ENCODE data around the gene TBC1D2B. TPM values are rescaled to one million over a fixed set of nuclear protein-coding genes. Genes with fewer than 3 reads are reported as not detected.

Gene TBC1D2B
- total RNA-seq, 1 experiment from 2014 or later = 20.1 TPM

DNA sequence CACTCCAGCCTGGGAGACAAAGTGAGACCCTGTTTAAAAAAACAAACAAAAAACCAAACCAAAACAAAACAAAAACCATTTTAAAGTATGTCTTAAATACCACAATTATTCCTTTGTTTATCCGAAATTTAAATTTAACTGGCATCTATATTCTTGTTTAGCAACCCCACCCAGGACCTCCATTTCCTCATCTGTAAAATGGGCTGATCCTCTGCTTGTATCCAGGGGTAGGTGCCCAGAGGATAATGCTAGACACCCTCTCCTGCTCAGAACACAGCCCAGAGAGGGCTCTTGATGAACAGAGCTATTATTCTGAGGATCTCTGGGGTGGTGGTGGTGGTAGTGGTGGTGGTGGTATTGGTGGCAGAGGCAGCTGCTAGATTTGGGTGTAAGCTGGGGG is 24.7 kb upstream of the TBC1D2B start:
- Histone ChIP-seq H3K27ac (ENCODE audit: low read length) (no peak overlapping the region), H3K27me3 (ENCODE audit: low read length) (no peaks in the 10 kb centered on the region), H3K4me3 (ENCODE audit: low read length) (no peak overlapping the region), H4K20me1 (ENCODE audit: insufficient read depth, low read depth, low read length) (no peaks in the 10 kb centered on the region), H3K36me3 (ENCODE audit: insufficient read depth, low read length) (no peaks in the 10 kb centered on the region), H3K9ac (ENCODE audit: low read length) (no peak overlapping the region), H3K4me2 (ENCODE audit: low read depth, low read length, poor library complexity, severe bottlenecking) (no peak overlapping the region), H3K9me3 (ENCODE audit: low read length) (no peaks in the 10 kb centered on the region), H3K79me2 (ENCODE audit: low read length) (no peaks in the 10 kb centered on the region), H3K9me2 (replicated peaks; ENCODE audit: insufficient read depth, low read length) (no peaks in the 10 kb centered on the region), H3K4me1 (ENCODE audit: low read length) (no peaks in the 10 kb centered on the region), H2AFZ (ENCODE audit: low read length) (no peak overlapping the region)
- DNase-seq = no peak

- Histone ChIP-seq H3K9ac (ENCODE audit: low read length) (no peak overlapping the region), H3K9me2 (replicated peaks; ENCODE audit: insufficient read depth, low read length) (no peaks in the 10 kb centered on the region), H3K4me2 (ENCODE audit: low read depth, low read length, poor library complexity, severe bottlenecking) (no peak overlapping the region), H3K9me3 (ENCODE audit: low read length) (no peaks in the 10 kb centered on the region), H3K79me2 (ENCODE audit: low read length) (no peaks in the 10 kb centered on the region), H2AFZ (ENCODE audit: low read length) (no peak overlapping the region), H3K4me1 (ENCODE audit: low read length) (no peaks in the 10 kb centered on the region), H3K27ac (ENCODE audit: low read length) (no peak overlapping the region), H3K27me3 (ENCODE audit: low read length) (no peaks in the 10 kb centered on the region), H3K4me3 (ENCODE audit: low read length) (no peak overlapping the region), H4K20me1 (ENCODE audit: insufficient read depth, low read depth, low read length) (no peaks in the 10 kb centered on the region), H3K36me3 (ENCODE audit: insufficient read depth, low read length) (no peaks in the 10 kb centered on the region)
- no peak for DNase-seq
These were observed 24.1 kb upstream of the TBC1D2B start for GRCh38 chr15:78101423-78102105.

DNA sequence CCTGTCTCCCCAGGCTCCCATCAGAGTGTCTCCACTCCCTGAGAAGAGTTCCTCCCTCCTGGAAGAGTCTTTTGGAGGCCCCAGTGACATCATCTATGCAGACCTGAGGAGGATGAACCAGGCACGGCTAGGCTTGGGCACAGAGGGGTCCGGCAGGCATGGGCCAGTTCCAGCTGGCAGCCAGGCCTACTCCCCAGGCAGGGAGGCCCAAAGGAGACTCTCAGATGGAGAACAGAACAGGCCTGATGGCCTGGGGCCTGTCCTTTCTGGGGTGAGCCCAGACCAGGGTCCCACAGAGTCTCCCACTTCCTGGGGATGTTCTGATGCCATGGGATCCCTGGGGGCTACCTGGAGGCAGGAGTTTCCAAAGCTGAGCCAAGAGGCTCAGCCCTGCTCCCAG is 23.4 kb upstream of the TBC1D2B start:
- no peaks in the 10 kb centered on the region for H4K20me1 ChIP-seq (ENCODE audit: insufficient read depth, low read depth, low read length)
- H3K9ac ChIP-seq (ENCODE audit: low read length) = no peak overlapping the region
- no peaks in the 10 kb centered on the region for H3K9me2 ChIP-seq (replicated peaks; ENCODE audit: insufficient read depth, low read length)
- no peak overlapping the region for H3K27ac ChIP-seq (ENCODE audit: low read length)
- no peak overlapping the region for H2AFZ ChIP-seq (ENCODE audit: low read length)
- no peak for DNase-seq
- no peak overlapping the region for H3K4me2 ChIP-seq (ENCODE audit: low read depth, low read length, poor library complexity, severe bottlenecking)
- H3K36me3 ChIP-seq (ENCODE audit: insufficient read depth, low read length) = no peaks in the 10 kb centered on the region
- no peaks in the 10 kb centered on the region for H3K9me3 ChIP-seq (ENCODE audit: low read length)
- H3K27me3 ChIP-seq (ENCODE audit: low read length) = no peaks in the 10 kb centered on the region
- H3K4me1 ChIP-seq (ENCODE audit: low read length) = no peaks in the 10 kb centered on the region
- no peaks in the 10 kb centered on the region for H3K79me2 ChIP-seq (ENCODE audit: low read length)
- H3K4me3 ChIP-seq (ENCODE audit: low read length) = no peak overlapping the region

GRCh38 chr15:78098131-78098755 is 20.7 kb upstream of the TBC1D2B start:
- no peak overlapping the region for H3K9ac ChIP-seq (ENCODE audit: low read length)
- no peak overlapping the region for H2AFZ ChIP-seq (ENCODE audit: low read length)
- no peaks in the 10 kb centered on the region for H3K4me1 ChIP-seq (ENCODE audit: low read length)
- no peaks in the 10 kb centered on the region for H4K20me1 ChIP-seq (ENCODE audit: insufficient read depth, low read depth, low read length)
- no peak overlapping the region for H3K4me2 ChIP-seq (ENCODE audit: low read depth, low read length, poor library complexity, severe bottlenecking)
- no peaks in the 10 kb centered on the region for H3K9me2 ChIP-seq (replicated peaks; ENCODE audit: insufficient read depth, low read length)
- H3K4me3 ChIP-seq (ENCODE audit: low read length) = no peak overlapping the region
- H3K36me3 ChIP-seq (ENCODE audit: insufficient read depth, low read length) = no peaks in the 10 kb centered on the region
- H3K9me3 ChIP-seq (ENCODE audit: low read length) = no peaks in the 10 kb centered on the region
- no peaks in the 10 kb centered on the region for H3K27me3 ChIP-seq (ENCODE audit: low read length)
- H3K79me2 ChIP-seq (ENCODE audit: low read length) = no peaks in the 10 kb centered on the region
- DNase-seq = no peak
- H3K27ac ChIP-seq (ENCODE audit: low read length) = no peak overlapping the region

- Histone ChIP-seq H3K4me2 (ENCODE audit: low read depth, low read length, poor library complexity, severe bottlenecking) (no peak overlapping the region), H3K9me3 (ENCODE audit: low read length) (no peaks in the 10 kb centered on the region), H3K9ac (ENCODE audit: low read length) (no peak overlapping the region), H3K9me2 (replicated peaks; ENCODE audit: insufficient read depth, low read length) (no peaks in the 10 kb centered on the region), H3K36me3 (ENCODE audit: insufficient read depth, low read length) (no peaks in the 10 kb centered on the region), H4K20me1 (ENCODE audit: insufficient read depth, low read depth, low read length) (no peaks in the 10 kb centered on the region), H3K4me3 (ENCODE audit: low read length) (no peak overlapping the region), H3K4me1 (ENCODE audit: low read length) (no peaks in the 10 kb centered on the region), H3K27me3 (ENCODE audit: low read length) (no peaks in the 10 kb centered on the region), H3K27ac (ENCODE audit: low read length) (no peak overlapping the region), H3K79me2 (ENCODE audit: low read length) (no peaks in the 10 kb centered on the region), H2AFZ (ENCODE audit: low read length) (no peak overlapping the region)
- no peak for DNase-seq
These were observed 20.2 kb upstream of the TBC1D2B start for GRCh38 chr15:78097667-78098066.

- Histone ChIP-seq H3K27ac (ENCODE audit: low read length) (no peak overlapping the region), H3K4me2 (ENCODE audit: low read depth, low read length, poor library complexity, severe bottlenecking) (no peak overlapping the region), H2AFZ (ENCODE audit: low read length) (no peak overlapping the region), H3K9me3 (ENCODE audit: low read length) (no peaks in the 10 kb centered on the region), H3K79me2 (ENCODE audit: low read length) (no peaks in the 10 kb centered on the region), H3K4me3 (ENCODE audit: low read length) (no peak overlapping the region), H4K20me1 (ENCODE audit: insufficient read depth, low read depth, low read length) (no peaks in the 10 kb centered on the region), H3K36me3 (ENCODE audit: insufficient read depth, low read length) (no peaks in the 10 kb centered on the region), H3K9me2 (replicated peaks; ENCODE audit: insufficient read depth, low read length) (no peaks in the 10 kb centered on the region), H3K9ac (ENCODE audit: low read length) (no peak overlapping the region), H3K27me3 (ENCODE audit: low read length) (no peaks in the 10 kb centered on the region), H3K4me1 (ENCODE audit: low read length) (no peaks in the 10 kb centered on the region)
- no peak for DNase-seq
These were observed 15.9 kb upstream of the TBC1D2B start for GRCh38 chr15:78093242-78094020.

- Histone ChIP-seq H3K27me3 (ENCODE audit: low read length) (no peaks in the 10 kb centered on the region), H3K4me3 (ENCODE audit: low read length) (no peak within 1 kb of the TSS), H3K9me3 (ENCODE audit: low read length) (no peaks in the 10 kb centered on the region), H3K9me2 (replicated peaks; ENCODE audit: insufficient read depth, low read length) (no peaks in the 10 kb centered on the region), H3K27ac (ENCODE audit: low read length) (no peak within 1 kb of the TSS), H2AFZ (ENCODE audit: low read length) (no peak within 1 kb of the TSS), H3K79me2 (ENCODE audit: low read length) (no peaks in the 10 kb centered on the region), H3K9ac (ENCODE audit: low read length) (no peak within 1 kb of the TSS), H4K20me1 (ENCODE audit: insufficient read depth, low read depth, low read length) (no peaks in the 10 kb centered on the region), H3K4me1 (ENCODE audit: low read length) (peaks cover 9% of the 10 kb centered on the region), H3K36me3 (ENCODE audit: insufficient read depth, low read length) (no peaks in the 10 kb centered on the region), H3K4me2 (ENCODE audit: low read depth, low read length, poor library complexity, severe bottlenecking) (no peak within 1 kb of the TSS)
- no peak for DNase-seq
These were observed 14.9 kb upstream of the TBC1D2B start, which contains the start of gene SH2D7 for GRCh38 chr15:78092261-78093041. Gene SH2D7 (plus strand): TSS chr15:78092561. CDS start chr15:78092585, 24 bp downstream.
